Measurements from ENCODE around the gene ASB2. TPM values are rescaled to one million over a fixed set of nuclear protein-coding genes. Genes with fewer than 3 reads are reported as not detected.

The ASB2 gene
- total and polyA plus RNA-seq, 2 of the 13 experiments (the other 11 are each of a cell fraction or from before 2014, with no cell fraction given) = 0.82 to 4.1 TPM

- no peak for TF ChIP-seq ZC3H13 (CRISPR knock-in tag; IDR thresholded peaks at IDR 0.05)
These were observed 30.3 kb downstream of the ASB2 start (continued) for GRCh38 chr14:93946104-93946503.

- H4K20me1 ChIP-seq (ENCODE audit: insufficient read depth, low read length) = no peaks in the 10 kb centered on the region
- no peaks in the 10 kb centered on the region; a peak in 2 of 5 replicates for H3K27me3 ChIP-seq (ENCODE audit: control insufficient read depth in 1 of 2, insufficient read depth in 2 of 2, low read length in 2 of 2)
- no peak overlapping the region for H2AFZ ChIP-seq (ENCODE audit: low read length)
- no peak overlapping the region for H3K4me2 ChIP-seq (ENCODE audit: low read depth, low read length)
- H3K27ac ChIP-seq (ENCODE audit: extremely low read length, insufficient read depth, low read length) = no peak overlapping the region
- H3K4me1 ChIP-seq (ENCODE audit: insufficient read depth, low read length) = peaks cover 55% of the 10 kb centered on the region
- TF ChIP-seq PAF1 (CRISPR knock-in tag; IDR thresholded peaks at IDR 0.05) (no peak), MXI1 (IDR thresholded peaks at IDR 0.05; ENCODE audit: borderline replicate concordance, low read depth, low read length) (no peak), FIP1L1 (IDR thresholded peaks at IDR 0.05; ENCODE audit: borderline replicate concordance, insufficient read depth, low read depth, low read length) (no peak), ATF3 (CRISPR knock-in tag; IDR thresholded peaks at IDR 0.05) (no peak), TBX2 (CRISPR knock-in tag; IDR thresholded peaks at IDR 0.05; ENCODE audit: borderline replicate concordance) (no peak), NBN (conservative IDR thresholded peaks at IDR 0.05) (no peak), ZNF670 (CRISPR knock-in tag; IDR thresholded peaks at IDR 0.05; ENCODE audit: borderline replicate concordance) (no peak), ZFP62 (CRISPR knock-in tag; IDR thresholded peaks at IDR 0.05) (no peak), SNRNP70 (IDR thresholded peaks at IDR 0.05; ENCODE audit: low read depth, low read length) (no peak), ESRRA (CRISPR knock-in tag; IDR thresholded peaks at IDR 0.05; ENCODE audit: low read depth) (no peak), ZNF546 (CRISPR knock-in tag; conservative IDR thresholded peaks at IDR 0.05) (no peak), FUBP1 (CRISPR knock-in tag; IDR thresholded peaks at IDR 0.05; ENCODE audit: borderline replicate concordance) (no peak), MIER3 (CRISPR knock-in tag; IDR thresholded peaks at IDR 0.05; ENCODE audit: borderline replicate concordance) (no peak), PRMT3 (CRISPR knock-in tag; IDR thresholded peaks at IDR 0.05; ENCODE audit: borderline replicate concordance, low read depth) (no peak), CC2D1A (CRISPR knock-in tag; IDR thresholded peaks at IDR 0.05) (no peak), RAD21 (CRISPR knock-in tag; IDR thresholded peaks at IDR 0.05) (no peak), JUN (CRISPR knock-in tag; IDR thresholded peaks at IDR 0.05) (no peak), STAG1 (CRISPR knock-in tag; IDR thresholded peaks at IDR 0.05) (no peak), HCFC1 (IDR thresholded peaks at IDR 0.05; ENCODE audit: low read depth, low read length) (no peak), ZNF362 (CRISPR knock-in tag; IDR thresholded peaks at IDR 0.05; ENCODE audit: borderline replicate concordance) (no peak)
- no peaks in the 10 kb centered on the region for H3K79me2 ChIP-seq (ENCODE audit: insufficient read depth, low read length)
- ChIA-PET POLR2A (interaction anchor here (3.0 kb wide), 1 partner anchor 15 kb away, joined by 30 read pairs; no protein-coding TSS in a partner anchor), CTCF (ENCODE audit: low intra/inter-chr PET ratio, low total read pairs) (no interaction called here)
- intact Hi-C loops (cut with micrococcal nuclease; ENCODE audit: unreplicated experiment) (no loop called here), in situ Hi-C loops (cut with HindIII; ENCODE audit: extremely low pct_ligation_motif_present, low pct_unique_long_range_greater_than_20kb) (no loop called here)
- 55% methylated on average over 5 of the region's 5 CpGs for WGBS (ENCODE audit: low lambda C conversion rate)
- no peak overlapping the region for H3K4me3 ChIP-seq (replicated peaks in 1 of 3; ENCODE audit: insufficient read depth in 1 of 3, low read depth in 2 of 3, low read length in 3 of 3)
- no peaks in the 10 kb centered on the region for H3K9me3 ChIP-seq (ENCODE audit: low read length)
- no peak for FAIRE-seq
- no peak for DNase-seq (ENCODE audit: low spot score)
- BruUV-seq (replicated peaks) = no TSS peak
- no peak overlapping the region for H3K9ac ChIP-seq (ENCODE audit: insufficient read depth, low read depth, low read length)
- ATAC-seq = no peak
- H3K36me3 ChIP-seq (replicated peaks in 1 of 2; ENCODE audit: control insufficient read depth in 1 of 2, insufficient read depth in 2 of 2, low read length in 2 of 2) = no peaks in the 10 kb centered on the region
These were observed 31.3 kb downstream of the ASB2 start for GRCh38 chr14:93945070-93945399.
